ENCODE results near the gene PLEKHD1.

DNA sequence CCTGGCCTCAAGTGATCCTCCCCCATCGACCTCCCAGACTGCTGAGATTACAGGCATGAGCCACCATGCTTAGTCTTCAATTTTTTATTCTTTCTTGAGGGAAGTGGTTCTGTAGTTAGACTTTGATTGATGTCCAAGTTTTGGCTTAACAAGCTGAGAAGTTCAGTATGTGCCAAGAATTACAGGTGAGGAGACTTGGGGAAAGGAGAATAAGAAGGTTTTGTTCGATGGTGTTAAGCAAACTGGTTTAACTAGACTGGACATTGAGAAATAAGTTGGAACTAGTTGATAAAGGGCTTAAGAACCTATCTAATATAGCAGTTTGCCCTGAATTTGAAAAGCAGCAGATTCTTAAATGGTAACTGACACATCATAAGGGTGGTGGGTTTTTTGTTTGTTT, 32.6 kb upstream of the PLEKHD1 start:
- TF ChIP-seq POLR2A (IDR thresholded peaks at IDR 0.05) = no peak
- TF ChIP-seq, protein P1, sequence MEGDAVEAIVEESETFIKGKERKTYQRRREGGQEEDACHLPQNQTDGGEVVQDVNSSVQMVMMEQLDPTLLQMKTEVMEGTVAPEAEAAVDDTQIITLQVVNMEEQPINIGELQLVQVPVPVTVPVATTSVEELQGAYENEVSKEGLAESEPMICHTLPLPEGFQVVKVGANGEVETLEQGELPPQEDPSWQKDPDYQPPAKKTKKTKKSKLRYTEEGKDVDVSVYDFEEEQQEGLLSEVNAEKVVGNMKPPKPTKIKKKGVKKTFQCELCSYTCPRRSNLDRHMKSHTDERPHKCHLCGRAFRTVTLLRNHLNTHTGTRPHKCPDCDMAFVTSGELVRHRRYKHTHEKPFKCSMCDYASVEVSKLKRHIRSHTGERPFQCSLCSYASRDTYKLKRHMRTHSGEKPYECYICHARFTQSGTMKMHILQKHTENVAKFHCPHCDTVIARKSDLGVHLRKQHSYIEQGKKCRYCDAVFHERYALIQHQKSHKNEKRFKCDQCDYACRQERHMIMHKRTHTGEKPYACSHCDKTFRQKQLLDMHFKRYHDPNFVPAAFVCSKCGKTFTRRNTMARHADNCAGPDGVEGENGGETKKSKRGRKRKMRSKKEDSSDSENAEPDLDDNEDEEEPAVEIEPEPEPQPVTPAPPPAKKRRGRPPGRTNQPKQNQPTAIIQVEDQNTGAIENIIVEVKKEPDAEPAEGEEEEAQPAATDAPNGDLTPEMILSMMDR (IDR thresholded peaks at IDR 0.05) = no peak
